ENCODE measurements around the gene S100A13.
A peak's percentile ranks its signal among the peaks of the same experiment; 100 is the strongest.

The S100A13 gene

GRCh38 chr1:153624965-153625611, 2.2 kb downstream of the S100A13 start:
- DNase-seq = no peak

GRCh38 chr1:153623101-153623500, 4.2 kb downstream of the S100A13 start:
- no peak for DNase-seq

- DNase-seq = no peak
Measured at GRCh38 chr1:153619171-153619570, 8.1 kb downstream of the S100A13 start.

- peak; percentile 77 to 82 for DNase-seq
Measured at GRCh38 chr1:153617663-153618062, 9.6 kb downstream of the S100A13 start.

GRCh38 chr1:153616917-153617311, 10.4 kb downstream of the S100A13 start:
- DNase-seq = no peak

GRCh38 chr1:153616144-153616916, 11.0 kb downstream of the S100A13 start, which contains the start of gene S100A14:
Gene S100A14 (minus strand): TSS chr1:153616325. CDS start chr1:153615858, 467 bp downstream.
- DNase-seq = no peak

- DNase-seq = no peak
Measured at GRCh38 chr1:153615406-153615805, 11.9 kb downstream of the S100A13 start.

- DNase-seq = no peak
Measured at GRCh38 chr1:153614906-153615305, 12.4 kb downstream of the S100A13 start.

GRCh38 chr1:153614189-153614900, 13.0 kb downstream of the S100A13 start:
- DNase-seq = no peak

- no peak for DNase-seq
Measured at GRCh38 chr1:153613406-153613805, 13.9 kb downstream of the S100A13 start.

- DNase-seq = no peak
Measured at GRCh38 chr1:153612755-153613331, 14.5 kb downstream of the S100A13 start, which contains the start of gene S100A16. Gene S100A16 (minus strand): TSS chr1:153613137. CDS start chr1:153608151, 4,986 bp downstream.

- no peak for DNase-seq
Measured at GRCh38 chr1:153612111-153612754, 15.1 kb downstream of the S100A13 start.

GRCh38 chr1:153611356-153611755, 15.9 kb downstream of the S100A13 start:
- DNase-seq = no peak

GRCh38 chr1:153610811-153611301, 16.4 kb downstream of the S100A13 start:
- DNase-seq = no peak

- DNase-seq = no peak
Measured at GRCh38 chr1:153610334-153610733, 17.0 kb downstream of the S100A13 start.

GRCh38 chr1:153609585-153609907, 17.8 kb downstream of the S100A13 start:
- DNase-seq = no peak

- DNase-seq = no peak
Measured at GRCh38 chr1:153608742-153609584, 18.3 kb downstream of the S100A13 start.

GRCh38 chr1:153608089-153608682, 19.1 kb downstream of the S100A13 start:
- no peak for DNase-seq

- DNase-seq = no peak
Measured at GRCh38 chr1:153607381-153607780, 19.9 kb downstream of the S100A13 start.

GRCh38 chr1:153606194-153606593, 21.1 kb downstream of the S100A13 start:
- DNase-seq = no peak

GRCh38 chr1:153602749-153603148, 24.6 kb downstream of the S100A13 start:
- no peak for DNase-seq

Measured in activated CD4-positive, alpha-beta T cell treated with anti-CD3 and anti-CD28 coated beads, Interleukin-2, amount 50 U/mL, for 48 hours (primary cell).